Measurements from ENCODE around the gene DRC1.

- TF ChIP-seq SIN3A (IDR thresholded peaks at IDR 0.05; ENCODE audit: borderline replicate concordance, insufficient read depth, low read length) (no peak), POLR2AphosphoS5 (IDR thresholded peaks at IDR 0.05; ENCODE audit: low read depth, low read length) (no peak), REST (IDR thresholded peaks at IDR 0.05; ENCODE audit: insufficient read depth in 1 of 2, low read depth in 2 of 2, low read length in 2 of 2) (no peak), FOXP2 (optimal IDR thresholded peaks at IDR 0.05; ENCODE audit: borderline replicate concordance, extremely low read depth, extremely low read length, insufficient read depth) (no peak), TAF1 (IDR thresholded peaks at IDR 0.05; ENCODE audit: borderline replicate concordance, insufficient read depth, low read length) (no peak)
Measured at GRCh38 chr2:26412091-26412673, 10.5 kb downstream of the DRC1 start.
